ENCODE results near the gene APBB1IP. TPM values are rescaled to one million over a fixed set of nuclear protein-coding genes. Genes with fewer than 3 reads are reported as not detected.
"Not testable (repeated sequence)": the region's sequence is repeated elsewhere in the genome, so short reads cannot be mapped to it uniquely, and the experiment has no call there.

APBB1IP gene
- total RNA-seq, 1 donor from 2014 or later = 40.0 TPM

DNA sequence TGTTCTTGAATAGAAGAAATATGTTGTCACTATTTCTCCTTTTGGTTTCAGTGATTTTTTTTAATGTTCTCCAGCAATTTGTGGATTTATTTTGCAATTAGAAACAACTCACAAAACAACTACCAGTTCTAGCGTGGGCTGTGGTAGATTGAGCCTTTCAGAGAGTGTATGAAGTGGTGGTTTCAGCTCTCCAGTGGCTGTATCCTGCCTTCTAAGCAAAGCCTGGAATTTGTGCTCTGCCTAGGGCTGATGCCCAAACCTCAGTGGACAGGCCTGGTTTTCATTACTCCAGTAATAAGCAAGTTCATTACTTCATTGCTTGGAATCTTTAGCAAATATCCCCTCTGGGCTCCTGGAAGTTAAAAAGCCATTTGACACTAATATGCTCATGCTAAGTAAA is 35.9 kb downstream of the APBB1IP start:
- Mint-ChIP-seq H3K27ac (peak overlapping the region; percentile 48), H3K4me3 (no peak overlapping the region), H3K4me1 (peaks cover 68% of the 10 kb centered on the region), H3K9me3 (peaks cover 13% of the 10 kb centered on the region), H3K27me3 (no peaks in the 10 kb centered on the region), H3K36me3 (ENCODE audit: low read depth) (peaks cover 31% of the 10 kb centered on the region)
- intact Hi-C loops (cut with micrococcal nuclease) = no loop called here
- no peak for DNase-seq

DNA sequence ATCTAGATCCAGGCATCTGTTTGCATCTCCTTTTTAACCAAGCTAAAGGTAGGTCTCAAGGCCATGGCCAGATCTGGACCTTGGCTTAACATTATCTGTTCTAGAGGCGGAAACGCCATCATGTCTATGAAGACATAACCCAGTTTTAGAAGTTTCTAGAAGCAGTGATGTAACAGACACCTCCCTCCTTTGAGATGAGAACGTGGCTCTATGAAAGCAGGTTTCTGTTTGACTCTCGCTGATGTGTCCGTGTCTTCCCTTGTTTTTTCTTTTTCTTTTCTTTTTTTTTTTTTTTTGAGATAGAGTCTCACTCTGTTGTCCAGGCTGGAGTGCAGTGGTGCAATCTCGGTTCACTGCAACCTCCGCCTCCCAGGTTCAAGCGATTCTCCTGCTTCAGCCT is 36.7 kb downstream of the APBB1IP start:
- Mint-ChIP-seq H3K4me1 (peaks cover 65% of the 10 kb centered on the region), H3K36me3 (ENCODE audit: low read depth) (peaks cover 30% of the 10 kb centered on the region), H3K27ac (peak overlapping the region; percentile 84), H3K9me3 (peaks cover 13% of the 10 kb centered on the region), H3K4me3 (peak overlapping the region; percentile 65)
- peak; percentile 79 for DNase-seq
- intact Hi-C loops (cut with micrococcal nuclease) = loop anchor here (1.0 kb wide), 2 partner anchors 12 to 27 kb away; no protein-coding TSS in a partner anchor
- H3K27me3 Mint-ChIP-seq = not testable (repeated sequence)

DNA sequence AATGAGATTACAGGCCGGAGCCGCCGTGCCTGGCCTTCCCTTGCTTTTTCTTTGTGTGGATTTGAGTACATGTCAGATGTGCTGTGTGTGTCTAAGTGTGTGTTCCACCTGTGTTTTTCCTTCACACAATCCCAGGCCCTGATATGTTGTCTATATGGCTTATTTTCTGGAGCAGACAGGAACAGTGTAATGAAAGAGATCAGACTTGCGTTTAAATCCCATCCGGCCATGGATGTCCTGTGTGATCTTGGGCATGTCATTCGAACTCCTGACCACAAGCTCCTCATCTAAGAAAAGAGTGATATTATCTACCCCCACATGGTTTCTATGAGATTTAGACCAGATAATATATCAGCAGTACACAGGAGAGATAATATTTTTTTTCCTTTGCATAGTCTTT is 37.2 kb downstream of the APBB1IP start:
- H3K9me3 Mint-ChIP-seq = peaks cover 13% of the 10 kb centered on the region
- H3K36me3 Mint-ChIP-seq (ENCODE audit: low read depth) = peaks cover 30% of the 10 kb centered on the region
- no peaks in the 10 kb centered on the region for H3K27me3 Mint-ChIP-seq
- peak overlapping the region; percentile 84 for H3K27ac Mint-ChIP-seq
- DNase-seq = peak; percentile 74
- H3K4me3 Mint-ChIP-seq = peak overlapping the region; percentile 65
- intact Hi-C loops (cut with micrococcal nuclease) = loop anchor here (1.0 kb wide), 2 partner anchors 12 to 27 kb away; no protein-coding TSS in a partner anchor
- H3K4me1 Mint-ChIP-seq = peaks cover 69% of the 10 kb centered on the region

DNA sequence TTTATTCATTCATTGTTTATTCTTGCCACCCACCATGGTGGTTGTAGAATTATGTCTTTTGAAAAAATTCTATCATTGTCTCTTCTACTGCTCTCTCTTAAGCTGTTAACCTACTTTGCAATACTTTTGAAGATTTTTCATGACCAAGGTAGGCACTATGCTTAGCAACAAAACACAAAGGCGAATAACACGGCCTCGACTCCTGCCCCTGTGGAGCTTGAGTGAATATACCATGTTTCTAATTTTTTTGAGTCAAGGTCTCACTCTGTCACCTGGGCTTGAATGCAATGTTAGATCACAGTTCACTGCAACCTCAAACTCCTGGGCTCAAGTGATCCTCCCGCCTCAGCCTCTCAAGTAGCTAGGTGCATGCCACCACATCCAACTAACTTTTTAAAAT is 39.4 kb downstream of the APBB1IP start:
- Mint-ChIP-seq H3K4me1 (peaks cover 65% of the 10 kb centered on the region), H3K36me3 (ENCODE audit: low read depth) (peaks cover 21% of the 10 kb centered on the region), H3K27me3 (no peaks in the 10 kb centered on the region), H3K4me3 (no peak overlapping the region), H3K27ac (peak overlapping the region; percentile 66), H3K9me3 (peaks cover 10% of the 10 kb centered on the region)
- intact Hi-C loops (cut with micrococcal nuclease) = no loop called here
- no peak for DNase-seq

DNA sequence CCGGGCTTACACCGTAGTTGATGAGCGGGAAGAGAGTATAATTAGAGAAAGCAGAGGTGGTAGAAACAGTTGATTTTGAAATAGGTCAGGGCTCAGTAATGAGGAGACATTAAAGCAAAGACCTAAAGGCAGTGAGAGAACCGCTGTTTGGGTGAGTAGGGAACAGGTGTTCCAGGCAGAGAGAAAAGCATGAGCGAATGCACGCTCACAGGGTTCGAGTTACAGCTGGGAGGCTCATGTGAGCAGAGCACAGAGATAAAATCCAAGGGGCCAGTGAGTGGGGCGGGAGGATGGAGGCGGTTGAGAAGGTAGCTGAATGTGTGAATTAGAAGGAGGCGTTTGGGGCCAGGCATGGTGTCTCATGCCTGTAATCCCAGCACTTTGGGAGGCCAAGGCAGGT is 39.9 kb downstream of the APBB1IP start:
- DNase-seq = no peak
- Mint-ChIP-seq H3K27me3 (no peaks in the 10 kb centered on the region), H3K9me3 (peaks cover 10% of the 10 kb centered on the region), H3K4me3 (peak overlapping the region; percentile 59), H3K27ac (peak overlapping the region; percentile 89), H3K4me1 (peaks cover 63% of the 10 kb centered on the region), H3K36me3 (ENCODE audit: low read depth) (peaks cover 21% of the 10 kb centered on the region)
- intact Hi-C loops (cut with micrococcal nuclease) = no loop called here

DNA sequence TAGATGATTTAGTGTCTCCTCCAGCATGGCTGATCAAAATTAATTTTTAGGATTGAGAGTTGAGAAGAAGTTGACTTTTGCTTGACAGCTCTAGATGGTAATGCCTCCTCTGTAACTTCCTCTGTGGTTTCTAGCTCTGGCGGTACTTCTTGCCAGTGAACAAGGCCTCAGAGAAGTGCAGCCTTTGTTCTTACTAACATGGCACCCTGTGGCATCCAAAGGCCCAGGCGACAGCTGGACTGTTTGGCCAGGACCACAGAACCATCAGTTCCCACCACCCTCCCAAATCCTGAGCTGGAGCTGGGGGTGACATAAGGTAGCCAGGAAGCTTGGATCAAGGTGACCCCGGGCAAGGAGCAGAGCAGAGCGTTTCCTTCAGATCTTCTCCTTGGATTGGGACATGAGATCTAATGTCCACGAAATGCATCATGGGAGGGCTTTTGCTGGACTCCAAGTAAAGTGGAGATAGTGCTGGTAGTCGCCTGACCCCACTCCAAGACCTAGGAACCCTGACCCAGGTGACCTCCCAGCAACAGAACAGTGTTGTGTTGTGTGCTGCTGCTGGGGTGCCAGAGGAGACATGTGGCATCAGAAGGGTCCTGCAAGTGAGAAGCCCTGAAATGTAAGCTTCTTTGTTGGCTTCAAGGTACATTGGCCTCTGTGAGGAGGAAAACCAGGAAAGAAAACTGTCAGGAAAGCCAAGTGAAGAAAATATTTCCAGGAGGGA is 41.8 kb downstream of the APBB1IP start:
- H3K9me3 Mint-ChIP-seq = peaks cover 10% of the 10 kb centered on the region
- H3K4me1 Mint-ChIP-seq = peaks cover 59% of the 10 kb centered on the region
- no peaks in the 10 kb centered on the region for H3K27me3 Mint-ChIP-seq
- peak overlapping the region; percentile 71 for H3K4me3 Mint-ChIP-seq
- peak; percentile 84 for DNase-seq
- intact Hi-C loops (cut with micrococcal nuclease) = loop anchor here (10.0 kb wide), 2 partner anchors 385 to 675 kb away; partner anchors contain the start of genes ABI1, MASTL and YME1L1
- peak overlapping the region; percentile 91 for H3K27ac Mint-ChIP-seq
- peaks cover 19% of the 10 kb centered on the region for H3K36me3 Mint-ChIP-seq (ENCODE audit: low read depth)

DNA sequence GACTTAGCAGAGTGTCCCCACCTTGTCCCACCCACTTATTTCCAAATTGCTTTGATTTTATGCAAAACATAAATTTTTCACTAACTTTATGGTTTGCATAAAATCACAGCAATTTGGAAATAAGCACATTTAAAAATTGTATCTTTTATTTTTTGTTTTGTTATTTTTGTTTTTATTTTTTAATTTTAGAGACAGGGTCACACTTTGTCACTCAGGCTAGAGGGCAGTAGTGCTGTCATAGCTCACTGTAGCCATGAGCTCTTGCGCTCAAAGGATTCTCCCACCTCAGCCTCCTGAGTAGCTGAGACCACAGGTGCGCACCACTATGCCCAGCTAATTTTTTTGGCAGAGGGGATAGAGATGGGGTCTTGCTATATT is 43.2 kb downstream of the APBB1IP start:
- H3K9me3 Mint-ChIP-seq = peaks cover 10% of the 10 kb centered on the region
- H3K27me3 Mint-ChIP-seq = no peaks in the 10 kb centered on the region
- DNase-seq = no peak
- H3K4me1 Mint-ChIP-seq = peaks cover 60% of the 10 kb centered on the region
- H3K27ac Mint-ChIP-seq = peak overlapping the region; percentile 65
- H3K36me3 Mint-ChIP-seq (ENCODE audit: low read depth) = peaks cover 17% of the 10 kb centered on the region
- intact Hi-C loops (cut with micrococcal nuclease) = loop anchor here (10.0 kb wide), 2 partner anchors 383 to 673 kb away; partner anchors contain the start of genes ABI1, MASTL and YME1L1
- no peak overlapping the region for H3K4me3 Mint-ChIP-seq

DNA sequence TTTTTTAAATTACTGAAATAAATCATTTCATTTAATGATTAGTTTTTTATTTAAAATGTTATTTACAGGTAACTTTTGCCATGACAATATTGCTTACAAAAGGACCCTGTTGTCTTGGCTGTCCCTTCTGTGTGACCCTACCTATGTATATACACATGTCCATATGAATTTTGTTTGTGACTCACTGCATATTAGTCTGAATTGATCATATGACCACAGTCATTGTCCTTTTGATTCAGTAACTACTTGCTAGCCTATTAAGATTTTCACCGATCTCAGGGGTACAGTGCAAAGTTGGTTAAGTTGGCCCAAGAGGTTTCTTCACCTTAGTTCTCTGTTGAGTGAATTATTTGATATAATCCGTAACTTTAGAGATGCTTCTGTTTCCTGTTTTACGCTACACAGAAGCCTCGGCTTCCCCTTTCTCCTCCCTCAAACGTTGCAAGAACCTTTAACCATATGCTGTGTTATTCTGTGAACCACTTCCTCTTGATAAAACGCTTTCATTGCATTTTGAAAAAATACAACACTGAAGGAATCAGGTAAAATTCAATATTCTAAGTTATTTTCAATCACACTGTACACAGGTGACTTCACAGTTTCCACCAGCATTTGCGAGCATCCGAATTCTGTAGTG is 43.9 kb downstream of the APBB1IP start:
- H3K4me3 Mint-ChIP-seq = peak overlapping the region; percentile 87
- H3K27ac Mint-ChIP-seq = peak overlapping the region; percentile 89
- intact Hi-C loops (cut with micrococcal nuclease) = loop anchor here (10.0 kb wide), 2 partner anchors 383 to 673 kb away; partner anchors contain the start of genes ABI1, MASTL and YME1L1
- peaks cover 9% of the 10 kb centered on the region for H3K9me3 Mint-ChIP-seq
- peaks cover 65% of the 10 kb centered on the region for H3K4me1 Mint-ChIP-seq
- peak; percentile 86 for DNase-seq
- peaks cover 15% of the 10 kb centered on the region for H3K36me3 Mint-ChIP-seq (ENCODE audit: low read depth)
- H3K27me3 Mint-ChIP-seq = no peaks in the 10 kb centered on the region

DNA sequence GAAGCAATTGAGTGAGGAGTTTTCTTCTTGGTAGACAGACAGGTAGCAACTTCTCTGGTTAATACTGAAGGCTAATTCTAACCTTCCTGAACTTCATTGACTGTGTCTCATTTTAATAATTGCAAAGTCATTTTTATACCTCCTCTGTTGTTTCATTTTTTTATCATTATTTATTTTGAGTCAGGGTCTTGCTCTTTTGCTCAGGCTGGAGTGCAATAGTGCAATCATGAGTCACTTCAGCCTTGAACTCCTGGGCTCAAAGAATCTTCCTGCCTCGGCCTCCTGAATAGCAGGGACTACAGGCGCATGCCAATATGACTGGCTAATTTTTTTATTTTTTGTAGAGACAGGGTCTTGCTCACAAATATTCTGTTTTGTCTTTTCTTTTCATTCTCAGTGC is 45.4 kb downstream of the APBB1IP start:
- no peaks in the 10 kb centered on the region for H3K27me3 Mint-ChIP-seq
- H3K27ac Mint-ChIP-seq = peak overlapping the region; percentile 68
- peak overlapping the region; percentile 12 for H3K4me3 Mint-ChIP-seq
- H3K9me3 Mint-ChIP-seq = no peaks in the 10 kb centered on the region
- H3K4me1 Mint-ChIP-seq = peaks cover 63% of the 10 kb centered on the region
- no peak for DNase-seq
- intact Hi-C loops (cut with micrococcal nuclease) = loop anchor here (10.0 kb wide), 2 partner anchors 381 to 671 kb away; partner anchors contain the start of genes ABI1, MASTL and YME1L1
- peaks cover 10% of the 10 kb centered on the region for H3K36me3 Mint-ChIP-seq (ENCODE audit: low read depth)

DNA sequence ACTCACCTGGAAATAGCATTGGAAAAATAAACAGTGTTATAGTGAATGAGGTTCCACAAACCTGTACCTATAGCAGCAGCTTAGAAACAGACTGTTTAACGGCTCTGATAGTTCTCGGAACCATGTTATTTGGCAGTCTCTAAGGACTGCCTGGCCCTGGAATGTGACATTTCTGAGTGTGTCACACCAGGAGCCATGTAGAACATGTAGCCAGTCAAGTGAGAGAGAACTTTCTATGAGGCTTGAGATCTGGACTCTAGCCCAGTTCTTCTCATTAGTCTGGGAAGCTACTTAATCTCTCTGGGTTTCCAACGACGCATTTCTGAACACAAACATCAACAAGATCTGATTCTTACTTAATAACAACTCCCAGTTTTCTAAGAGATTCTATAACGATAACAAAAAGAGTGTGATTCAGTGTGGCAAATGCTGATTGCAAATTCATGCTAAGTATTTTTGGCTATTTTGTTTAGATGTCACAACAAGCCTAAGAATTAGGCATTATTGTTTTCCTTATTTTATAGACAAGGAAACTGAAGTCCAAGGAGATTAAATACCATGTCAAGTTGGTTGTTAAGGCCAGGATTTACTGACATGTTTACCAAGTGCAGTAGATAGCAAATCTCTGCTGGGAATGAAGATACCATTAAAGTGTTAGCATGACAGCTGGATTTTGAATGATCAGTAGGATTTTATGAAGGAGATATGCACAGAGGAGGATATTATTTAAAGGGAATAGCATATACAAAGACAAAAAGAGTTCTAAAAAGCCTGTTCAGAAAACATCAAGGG is 47.2 kb downstream of the APBB1IP start:
- H3K4me3 Mint-ChIP-seq = peak overlapping the region; percentile 47
- peaks cover 17% of the 10 kb centered on the region for H3K36me3 Mint-ChIP-seq (ENCODE audit: low read depth)

DNA sequence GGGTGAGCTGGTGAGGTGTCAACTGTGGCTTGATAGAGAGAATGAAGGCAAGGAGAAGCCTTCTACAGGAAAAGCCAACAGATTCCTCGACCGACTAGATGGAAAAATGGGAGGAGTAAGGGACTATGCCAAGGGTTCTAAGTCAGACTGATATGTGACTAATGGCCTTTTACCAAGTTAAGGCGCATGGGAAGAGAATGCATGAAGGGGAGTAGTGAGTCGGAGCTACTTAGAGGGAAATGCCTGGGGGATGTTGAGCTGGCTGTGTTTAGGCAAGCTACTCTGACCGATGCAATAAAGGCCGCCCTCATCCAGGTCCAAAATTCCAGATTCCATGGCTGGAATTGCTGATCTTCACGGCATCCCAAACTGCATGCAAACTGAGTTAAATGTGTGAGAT is 48.2 kb downstream of the APBB1IP start:
- peaks cover 57% of the 10 kb centered on the region for H3K4me1 Mint-ChIP-seq
- H3K27ac Mint-ChIP-seq = peak overlapping the region; percentile 96
- DNase-seq = no peak
- intact Hi-C loops (cut with micrococcal nuclease) = loop anchor here (2.0 to 10.0 kb wide), 6 partner anchors 48 to 668 kb away; partner anchors contain the start of genes ABI1, APBB1IP, MASTL and PDSS1
- no peaks in the 10 kb centered on the region for H3K9me3 Mint-ChIP-seq
- H3K36me3 Mint-ChIP-seq (ENCODE audit: low read depth) = peaks cover 17% of the 10 kb centered on the region
- peak overlapping the region; percentile 76 for H3K4me3 Mint-ChIP-seq
- H3K27me3 Mint-ChIP-seq = no peaks in the 10 kb centered on the region

More for the DNA sequence above, 47.2 kb downstream of the APBB1IP start:
- peak overlapping the region; percentile 86 for H3K27ac Mint-ChIP-seq
- intact Hi-C loops (cut with micrococcal nuclease) = loop anchor here (5.0 to 10.0 kb wide), 3 partner anchors 212 to 669 kb away; partner anchors contain the start of genes ABI1, MASTL, PDSS1 and YME1L1
- H3K27me3 Mint-ChIP-seq = no peaks in the 10 kb centered on the region
- H3K9me3 Mint-ChIP-seq = no peaks in the 10 kb centered on the region
- no peak for DNase-seq
- peaks cover 63% of the 10 kb centered on the region for H3K4me1 Mint-ChIP-seq

DNA sequence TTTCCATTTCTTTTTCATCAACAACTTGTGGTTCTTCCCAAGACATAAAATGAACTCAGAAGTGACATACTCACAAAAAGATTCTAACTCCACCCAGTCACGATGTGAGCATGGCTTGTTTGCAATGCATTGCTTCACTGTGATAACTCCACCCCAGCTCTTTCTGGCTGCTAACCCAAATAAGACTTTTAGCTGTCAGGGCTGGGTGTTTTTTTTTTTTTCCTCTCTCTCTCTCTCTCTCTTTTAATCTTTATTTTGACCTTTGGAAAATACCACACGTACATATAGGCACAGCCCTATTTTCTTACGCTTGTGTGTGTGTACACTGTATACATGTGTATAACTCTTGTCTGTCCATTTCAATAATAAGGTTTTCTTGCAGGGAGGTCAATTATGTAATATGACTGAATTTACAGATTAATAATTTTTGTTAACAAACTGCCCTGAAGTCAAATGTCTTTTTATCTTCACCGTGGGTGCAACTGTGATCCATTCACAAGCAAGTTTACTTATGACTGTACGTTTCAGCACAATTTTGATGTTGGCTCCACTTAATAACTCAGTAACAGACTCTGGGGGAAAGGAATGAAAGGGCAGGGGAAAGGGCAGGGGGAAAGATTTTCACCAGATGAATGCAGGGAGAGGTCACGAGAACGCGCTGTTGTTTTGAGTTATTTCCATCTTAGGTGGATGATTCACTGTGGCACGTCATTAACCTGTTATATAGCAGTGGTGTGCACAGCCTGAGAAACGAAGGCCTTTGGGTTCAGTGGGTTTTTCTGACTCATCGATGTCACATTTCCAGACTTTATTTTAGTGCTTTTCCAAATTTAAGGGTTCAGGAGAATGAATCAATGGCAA is 49.1 kb downstream of the APBB1IP start:
- peaks cover 22% of the 10 kb centered on the region for H3K36me3 Mint-ChIP-seq (ENCODE audit: low read depth)
- peak; percentile 90 for DNase-seq
- intact Hi-C loops (cut with micrococcal nuclease) = loop anchor here (1.0 to 10.0 kb wide), 11 partner anchors 12 to 1848 kb away; partner anchors contain the start of genes ABI1, APBB1IP, MASTL and PDSS1
- H3K4me1 Mint-ChIP-seq = peaks cover 52% of the 10 kb centered on the region
- H3K9me3 Mint-ChIP-seq = peaks cover 1% of the 10 kb centered on the region
- H3K4me3 Mint-ChIP-seq = peak overlapping the region; percentile 76
- H3K27ac Mint-ChIP-seq = peak overlapping the region; percentile 96
- no peaks in the 10 kb centered on the region for H3K27me3 Mint-ChIP-seq
